ENCODE results near the gene ABHD15. TPM values are rescaled to one million over a fixed set of nuclear protein-coding genes. Genes with fewer than 3 reads are reported as not detected.

ABHD15 gene
- total and polyA plus RNA-seq, 9 of the 15 experiments (the other 6 are each of a cell fraction or from before 2014, with no cell fraction given): 0.85 to 4.2 (median 2.1) TPM

GRCh38 chr17:29557085-29557738 lies 9.6 kb downstream of the ABHD15 start (continued):
- TF ChIP-seq ZBTB5 (IDR thresholded peaks at IDR 0.05) (no peak), ZNF224 (CRISPR knock-in tag; IDR thresholded peaks at IDR 0.05) (no peak), HDAC3 (IDR thresholded peaks at IDR 0.05; ENCODE audit: borderline replicate concordance, partially characterized antibody) (peak; percentile 54), ZNF282 (CRISPR knock-in tag; IDR thresholded peaks at IDR 0.05) (no peak), ZBTB33 (CRISPR knock-in tag; IDR thresholded peaks at IDR 0.05) (no peak), SRSF1 (IDR thresholded peaks at IDR 0.05; ENCODE audit: low read depth, low read length) (no peak), BRD9 (IDR thresholded peaks at IDR 0.05; ENCODE audit: low read depth, partially characterized antibody) (no peak), ZNF12 (CRISPR knock-in tag; IDR thresholded peaks at IDR 0.05) (no peak), ZFP36 (IDR thresholded peaks at IDR 0.05; ENCODE audit: low read depth, low read length, partially characterized antibody) (no peak), MEIS2 (IDR thresholded peaks at IDR 0.05; ENCODE audit: partially characterized antibody) (peak; percentile 94), PHB2 (IDR thresholded peaks at IDR 0.05; ENCODE audit: low read depth) (peak; percentile 70; the same call in 1 of the 2 replicates), LEF1 (IDR thresholded peaks at IDR 0.05) (peak; percentile 70), NFRKB (IDR thresholded peaks at IDR 0.05; ENCODE audit: low read depth) (no peak), ZBTB26 (CRISPR knock-in tag; IDR thresholded peaks at IDR 0.05) (no peak), RHOXF2B (CRISPR knock-in tag; conservative IDR thresholded peaks at IDR 0.05) (no peak), BRF1 (IDR thresholded peaks at IDR 0.05; ENCODE audit: borderline replicate concordance, extremely low read depth, insufficient read length) (no peak), STAT5A (IDR thresholded peaks at IDR 0.05; ENCODE audit: borderline replicate concordance, low read length) (peak; percentile 76)
- TF ChIP-seq, protein P1, sequence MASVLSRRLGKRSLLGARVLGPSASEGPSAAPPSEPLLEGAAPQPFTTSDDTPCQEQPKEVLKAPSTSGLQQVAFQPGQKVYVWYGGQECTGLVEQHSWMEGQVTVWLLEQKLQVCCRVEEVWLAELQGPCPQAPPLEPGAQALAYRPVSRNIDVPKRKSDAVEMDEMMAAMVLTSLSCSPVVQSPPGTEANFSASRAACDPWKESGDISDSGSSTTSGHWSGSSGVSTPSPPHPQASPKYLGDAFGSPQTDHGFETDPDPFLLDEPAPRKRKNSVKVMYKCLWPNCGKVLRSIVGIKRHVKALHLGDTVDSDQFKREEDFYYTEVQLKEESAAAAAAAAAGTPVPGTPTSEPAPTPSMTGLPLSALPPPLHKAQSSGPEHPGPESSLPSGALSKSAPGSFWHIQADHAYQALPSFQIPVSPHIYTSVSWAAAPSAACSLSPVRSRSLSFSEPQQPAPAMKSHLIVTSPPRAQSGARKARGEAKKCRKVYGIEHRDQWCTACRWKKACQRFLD (CRISPR knock-in tag; IDR thresholded peaks at IDR 0.05): no peak
- TF ChIP-seq, protein P2, sequence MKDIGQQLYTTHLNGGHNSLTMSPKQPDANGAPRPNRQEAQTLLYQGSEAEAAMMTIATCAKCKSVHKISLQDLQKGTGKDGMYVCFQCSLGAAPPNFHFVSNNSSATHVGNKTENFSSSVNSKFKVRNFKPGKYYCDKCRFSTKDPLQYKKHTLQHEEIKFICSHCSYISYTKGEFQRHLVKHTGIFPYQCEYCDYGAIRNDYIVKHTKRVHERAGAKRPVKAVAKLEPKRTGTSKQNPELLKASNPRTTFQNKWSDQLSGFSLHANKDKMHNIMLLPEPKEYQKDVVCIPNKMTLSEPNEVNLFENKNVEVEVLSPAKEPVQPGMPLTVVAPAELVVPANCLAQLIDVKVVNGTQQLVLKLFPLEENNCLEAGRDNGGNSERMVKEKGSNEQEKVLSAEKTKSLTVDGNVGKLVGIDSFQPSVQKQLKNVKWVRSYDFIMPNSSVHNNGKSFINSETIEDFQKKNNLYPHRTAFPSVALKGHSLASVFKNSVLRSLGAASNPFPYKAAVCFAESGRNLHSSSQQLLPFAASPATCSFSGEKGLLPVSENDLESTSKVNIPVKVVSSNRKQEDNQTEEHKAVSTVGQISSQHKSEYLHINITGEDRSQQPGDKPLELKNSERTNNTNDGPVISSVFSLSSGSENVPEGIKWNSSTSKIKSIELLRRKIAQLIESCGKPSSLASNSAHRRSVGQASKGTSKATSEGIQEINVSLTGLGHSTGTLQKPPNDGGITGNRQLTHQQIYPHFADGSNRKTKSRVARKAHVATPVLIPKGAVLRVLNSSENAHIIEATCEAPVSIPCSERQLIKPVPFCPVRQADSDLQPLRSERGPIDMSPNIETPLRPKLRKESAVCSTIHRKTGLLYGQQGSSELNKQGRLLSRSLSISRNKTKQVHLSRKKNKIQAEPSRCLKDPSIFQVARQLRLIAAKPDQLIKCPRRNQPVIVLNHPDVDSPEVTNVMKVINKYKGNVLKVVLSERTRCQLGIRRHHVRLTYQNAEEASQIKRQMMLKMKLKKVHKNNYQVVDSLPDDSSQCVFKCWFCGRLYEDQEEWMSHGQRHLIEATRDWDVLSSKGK (CRISPR knock-in tag; IDR thresholded peaks at IDR 0.05): no peak
